HepG2 (cell line): ENCODE measurements around the gene CLEC4D.

ENCODE experiments used
- AKNA ChIP-seq: sonication (generic); formaldehyde crosslinking; IDR thresholded peaks from 2 replicates; pipeline ENCODE4 v1.4.0; 2020; ENCODE audit warnings: missing genetic modification reagents, borderline replicate concordance
- ASH2L ChIP-seq: fragments of 300-600, 200-600 bp; sonication (generic); IDR thresholded peaks from 2 replicates; pipeline ENCODE4 v1.7.0; 2017; ENCODE audit warnings: low read depth, mild to moderate bottlenecking, moderate library complexity, mixed read lengths, low read length; ENCODE audit not compliant: insufficient read length
- CTCF ChIP-seq: sonication (generic); formaldehyde crosslinking; IDR thresholded peaks from 2 replicates; pipeline ENCODE4 v1.5.0; 2020; ENCODE audit warnings: mild to moderate bottlenecking, missing genetic modification reagents, moderate library complexity
- ZFP41 ChIP-seq: sonication (generic); formaldehyde crosslinking; IDR thresholded peaks from 2 replicates; pipeline ENCODE4 v1.4.0; 2020; ENCODE audit warnings: mild to moderate bottlenecking, missing genetic modification reagents, borderline replicate concordance
- ZNF672 ChIP-seq: sonication (generic); formaldehyde crosslinking; IDR thresholded peaks from 2 replicates; pipeline ENCODE4 v1.8.1; 2022; ENCODE audit warnings: missing genetic modification reagents

GRCh38 chr12:8563356-8563755 lies 50.1 kb downstream of the CLEC4D start:
- TF ChIP-seq AKNA = no peak
- no peak for TF ChIP-seq ZNF672
- TF ChIP-seq ASH2L = no peak
- no peak for TF ChIP-seq CTCF (CRISPR knock-in tag)
- TF ChIP-seq ZFP41 (CRISPR knock-in tag) = no peak
